Left ventricle myocardium superior (tissue), 1 donor: ENCODE data around the gene NCOA5. TPM values are rescaled to one million over a fixed set of nuclear protein-coding genes. Genes with fewer than 3 reads are reported as not detected.

Source experiments
- ATAC-seq: fragments of 200-7000 bp; cut with Tn5 transposase; one replicate; pipeline ENCODE4 v1.9.1; 2020; ENCODE audit warnings: mild to moderate bottlenecking, moderate library complexity
- DNase-seq: peaks from one replicate; pipeline ENCODE4 v3.0.0-alpha.2; 2020
- intact Hi-C: fragments of 100-400 bp; cut with micrococcal nuclease; formaldehyde crosslinking; loops from one replicate; pipeline ENCODE4 v1.11.0; 2022
- long read RNA-seq: library from polyadenylated mRNA; unstranded; transcript quantifications from one replicate; pipeline ENCODE4 v2.0.0, GENCODE V29; 2021
- total RNA-seq: library from RNA; stranded (reverse); fragmentation: NEBNext Ultra II Directional; extraction: Animal tissue kit (Norgen Biotek cat#: 25700); gene quantifications from one replicate; pipeline ENCODE4 v1.2.1, GENCODE V29; 2021
- donor health status: DM: no; HTN: yes; CAD: no; lungs with severe emphysema.

Gene NCOA5
- 19.4 TPM for total RNA-seq
- long read RNA-seq, transcript NCOA5-201 (8 exons, 3,220 nt) = major isoform, 8 of 30 reads
- long read RNA-seq, partial matches to known transcripts = 17 of 30 reads
- long read RNA-seq, other reads (novel, unspliced or antisense) = 5 of 30 reads

- DNase-seq = peak; percentile 98
- peak; percentile 98 for ATAC-seq
- intact Hi-C loops = no loop called here
These were observed at the start of gene NCOA5 for GRCh38 chr20:46089417-46090388. Gene NCOA5, minus strand, starts transcription at chr20:46089962. Its CDS starts 10,538 bp downstream, at chr20:46079424.

DNA sequence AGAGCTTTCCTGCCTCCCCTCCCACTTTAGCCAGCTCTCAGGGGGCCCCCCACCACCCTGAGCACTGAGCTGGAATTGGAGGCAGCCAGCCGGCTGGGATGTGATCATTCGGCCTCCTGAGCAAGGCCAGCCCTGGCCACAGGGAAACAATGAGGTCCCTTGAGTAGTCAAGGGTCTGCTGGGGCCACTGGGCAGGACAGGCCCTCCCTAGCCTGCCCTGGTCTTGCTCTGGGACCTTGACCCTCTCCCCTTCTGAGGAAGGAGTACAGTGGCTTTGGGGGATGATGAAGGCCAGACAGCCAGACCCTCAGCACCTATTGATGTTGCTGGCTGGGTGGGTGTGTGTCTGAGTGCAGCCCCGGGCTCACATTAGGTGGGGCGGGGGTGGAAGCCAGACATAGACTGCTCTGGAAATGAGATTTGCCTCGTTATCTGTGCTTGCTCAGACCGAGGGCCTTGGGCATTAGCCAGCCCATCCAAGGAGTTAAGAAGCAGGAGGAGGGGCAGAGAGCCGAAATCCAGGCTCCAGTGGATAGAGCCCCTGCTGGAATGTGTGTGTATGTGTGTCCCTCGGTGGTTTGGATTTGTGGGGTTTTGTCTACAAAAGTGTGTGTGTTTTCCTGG is 49.6 kb upstream of the NCOA5 start:
- intact Hi-C loops = loop anchor here (10.0 kb wide), 1 partner anchor 205 kb away; no protein-coding TSS in a partner anchor
- ATAC-seq (no peak), DNase-seq (no peak)

DNA sequence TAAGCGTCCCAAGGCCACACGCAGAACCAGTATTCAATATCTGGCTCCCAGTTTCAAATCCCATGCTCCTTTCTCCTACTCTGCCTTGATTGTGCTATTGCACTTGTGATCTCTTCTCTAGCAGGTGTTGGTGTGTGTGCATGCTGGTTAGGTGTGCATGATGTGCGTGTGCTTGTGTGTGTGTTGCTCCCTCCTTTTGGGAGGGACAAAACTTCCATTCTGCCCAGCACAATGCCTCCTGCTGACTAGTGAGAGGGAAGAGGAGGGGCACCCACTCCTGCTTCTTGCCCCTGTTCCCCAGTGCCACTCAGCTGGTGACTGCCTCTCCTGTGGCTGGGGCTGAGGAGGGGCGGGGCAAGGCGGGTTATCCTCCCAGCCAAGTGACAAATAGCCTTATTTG is 48.1 kb upstream of the NCOA5 start:
- ATAC-seq = no peak
- intact Hi-C loops = loop anchor here (10.0 kb wide), 1 partner anchor 207 kb away; no protein-coding TSS in a partner anchor

DNA sequence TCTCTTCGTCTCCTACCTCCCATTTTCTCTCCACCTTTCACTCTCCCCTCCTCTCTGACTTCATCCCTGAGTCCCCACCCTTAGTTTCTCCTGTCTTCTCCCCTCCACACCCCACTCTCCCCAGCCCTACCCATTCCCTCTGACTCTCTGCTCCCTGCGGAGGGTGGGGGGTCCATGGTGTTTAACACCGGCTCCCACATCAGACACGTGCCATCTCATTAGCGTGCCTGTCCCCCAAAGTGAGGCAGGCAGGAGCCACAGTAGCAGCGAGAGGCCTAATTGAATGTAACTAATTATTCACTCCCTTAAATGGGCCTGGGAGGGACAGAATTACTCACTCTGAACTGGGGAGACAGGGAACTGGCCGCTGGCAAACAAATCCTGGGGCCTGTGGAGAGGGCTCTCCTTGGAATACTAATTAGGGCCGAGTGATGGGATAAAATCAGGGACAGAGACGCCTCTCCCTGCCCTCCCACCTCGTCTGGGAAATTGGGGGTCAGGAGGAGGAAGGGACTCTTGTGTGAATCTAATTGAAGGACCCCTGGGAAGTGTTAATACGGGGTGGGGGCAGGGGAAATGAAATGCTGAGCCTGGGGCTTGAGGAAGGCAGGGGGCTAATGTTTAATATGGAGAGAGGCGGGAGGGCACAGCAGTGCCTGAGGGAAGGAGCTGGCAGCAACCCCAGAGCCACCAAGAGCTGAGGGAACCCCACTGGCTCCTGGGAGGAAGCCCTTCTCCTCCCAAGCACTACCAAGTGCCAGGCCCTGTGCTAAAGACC is 46.3 kb upstream of the NCOA5 start:
- intact Hi-C loops = loop anchor here (10.0 kb wide), 1 partner anchor 209 kb away; no protein-coding TSS in a partner anchor
- ATAC-seq (no peak), DNase-seq (no peak)

More for the DNA sequence above, 48.1 kb upstream of the NCOA5 start:
- no peak for DNase-seq

GRCh38 chr20:46134716-46135115 is 45.0 kb upstream of the NCOA5 start:
- no peak for DNase-seq
- intact Hi-C loops = loop anchor here (10.0 kb wide), 1 partner anchor 210 kb away; no protein-coding TSS in a partner anchor
- no peak for ATAC-seq

GRCh38 chr20:46133886-46134654 is 44.3 kb upstream of the NCOA5 start:
- no peak for DNase-seq
- ATAC-seq = no peak
- intact Hi-C loops = loop anchor here (10.0 kb wide), 1 partner anchor 211 kb away; no protein-coding TSS in a partner anchor

GRCh38 chr20:46132705-46133120 is 43.0 kb upstream of the NCOA5 start:
- intact Hi-C loops = loop anchor here (10.0 kb wide), 1 partner anchor 212 kb away; no protein-coding TSS in a partner anchor
- DNase-seq = peak; percentile 85
- peak; percentile 89 for ATAC-seq

- intact Hi-C loops = loop anchor here (10.0 kb wide), 1 partner anchor 213 kb away; no protein-coding TSS in a partner anchor
- no peak for ATAC-seq
These were observed 41.6 kb upstream of the NCOA5 start for GRCh38 chr20:46131396-46131795.

GRCh38 chr20:46130534-46130933 is 40.8 kb upstream of the NCOA5 start:
- ATAC-seq = no peak
- intact Hi-C loops = loop anchor here (10.0 kb wide), 1 partner anchor 214 kb away; no protein-coding TSS in a partner anchor
- no peak for DNase-seq

More at GRCh38 chr20:46131396-46131795, 41.6 kb upstream of the NCOA5 start:
- no peak for DNase-seq

- intact Hi-C loops = loop anchor here (10.0 kb wide), 1 partner anchor 215 kb away; no protein-coding TSS in a partner anchor
- ATAC-seq = peak; percentile 38
- no peak for DNase-seq
These were observed 40.3 kb upstream of the NCOA5 start for GRCh38 chr20:46129955-46130481.

GRCh38 chr20:46128310-46129151 is 38.8 kb upstream of the NCOA5 start:
- ATAC-seq (peak; percentile 57), DNase-seq (peak; percentile 63)
- intact Hi-C loops = no loop called here

GRCh38 chr20:46127396-46128010 is 37.7 kb upstream of the NCOA5 start:
- ATAC-seq (no peak), DNase-seq (no peak)
- intact Hi-C loops = no loop called here

DNA sequence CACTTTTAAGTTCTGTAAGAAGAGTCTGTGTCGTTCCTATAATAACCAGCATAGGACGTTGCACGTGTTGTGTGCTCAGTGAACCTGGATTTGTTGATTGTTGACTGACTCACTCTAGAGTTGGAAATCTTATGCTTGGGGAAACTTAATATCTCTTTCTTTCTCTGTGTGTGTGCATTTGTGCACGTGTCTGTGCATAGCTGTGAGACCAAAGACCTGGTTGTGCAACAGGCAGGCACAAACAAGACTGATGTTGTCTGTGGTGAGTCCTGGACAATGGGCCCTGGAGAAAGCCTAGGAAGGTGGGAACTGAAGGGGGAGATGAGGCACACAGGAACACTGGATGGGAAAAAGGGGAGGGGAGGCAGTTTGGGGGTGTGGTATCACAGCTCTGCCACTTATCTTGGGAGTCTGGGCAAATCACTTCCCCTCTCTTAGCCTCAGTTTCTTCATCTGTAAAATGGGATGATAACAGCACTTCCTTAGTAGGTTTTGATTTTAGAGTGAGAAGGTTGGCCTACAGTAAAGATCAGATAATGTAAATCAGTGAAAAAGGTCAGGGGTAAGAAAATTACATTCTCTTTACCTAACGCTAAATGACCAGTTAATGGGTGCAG is 36.8 kb upstream of the NCOA5 start:
- intact Hi-C loops = no loop called here
- ATAC-seq = no peak
- DNase-seq = no peak

GRCh38 chr20:46123482-46124245 is 33.9 kb upstream of the NCOA5 start:
- ATAC-seq = no peak
- no peak for DNase-seq
- intact Hi-C loops = no loop called here
